ENCODE measurements around the gene ZC3H18. TPM values are rescaled to one million over a fixed set of nuclear protein-coding genes. Genes with fewer than 3 reads are reported as not detected.

The ZC3H18 gene
- total RNA-seq: 13.1 and 23.2 TPM in 2 replicates

DNA sequence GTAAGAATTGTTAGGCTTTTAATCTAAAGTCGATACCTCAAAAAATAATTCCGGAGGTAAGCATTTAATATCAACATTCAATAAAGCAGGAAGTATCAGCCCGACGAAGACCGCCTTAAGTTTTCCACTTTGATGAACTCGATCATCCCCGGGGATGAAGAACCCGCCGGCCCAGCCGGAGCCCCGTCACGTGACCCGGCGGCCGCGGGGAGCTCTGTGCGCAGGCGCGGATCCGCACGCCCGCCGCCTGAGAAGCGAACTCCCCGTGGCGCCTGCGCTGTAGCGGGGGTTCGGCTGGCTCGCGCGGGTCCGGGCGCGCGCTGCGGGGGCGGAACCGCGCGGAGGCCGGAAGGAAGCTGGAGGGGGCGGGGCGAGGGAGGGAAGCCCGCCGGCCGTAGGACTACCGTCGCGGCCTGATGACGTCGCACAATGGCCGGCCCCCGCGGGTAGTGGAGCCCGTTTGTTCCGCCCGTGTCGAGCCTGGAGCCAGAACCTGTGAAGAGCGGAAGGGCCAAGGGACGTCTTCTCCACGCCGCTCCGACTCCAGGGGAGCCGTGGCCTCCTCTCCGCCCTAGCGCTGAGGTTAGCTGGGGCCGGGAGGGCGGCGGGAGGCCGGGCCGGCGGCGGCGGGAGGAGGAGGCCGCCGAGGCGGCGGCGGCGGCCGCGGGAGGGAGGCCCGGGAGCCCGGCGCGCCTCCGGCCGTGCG is at the start of gene ZC3H18:
ZC3H18 (plus strand) TSS at position 419 of the 706 bp plus-strand sequence. CDS start 6,721 bp downstream, outside the sequence.

GRCh38 chr16:88638323-88639230 is 68.4 kb downstream of the ZC3H18 start, which contains the start of gene IL17C:
TSS of gene IL17C (plus strand) at chr16:88638572. CDS start at chr16:88638642, 70 bp downstream.

GRCh38 chr16:88650749-88651275 is 80.6 kb downstream of the ZC3H18 start, which contains the start of gene CYBA:
TSS of gene CYBA (minus strand) at chr16:88651053. CDS start at chr16:88651013, 40 bp downstream.

DNA sequence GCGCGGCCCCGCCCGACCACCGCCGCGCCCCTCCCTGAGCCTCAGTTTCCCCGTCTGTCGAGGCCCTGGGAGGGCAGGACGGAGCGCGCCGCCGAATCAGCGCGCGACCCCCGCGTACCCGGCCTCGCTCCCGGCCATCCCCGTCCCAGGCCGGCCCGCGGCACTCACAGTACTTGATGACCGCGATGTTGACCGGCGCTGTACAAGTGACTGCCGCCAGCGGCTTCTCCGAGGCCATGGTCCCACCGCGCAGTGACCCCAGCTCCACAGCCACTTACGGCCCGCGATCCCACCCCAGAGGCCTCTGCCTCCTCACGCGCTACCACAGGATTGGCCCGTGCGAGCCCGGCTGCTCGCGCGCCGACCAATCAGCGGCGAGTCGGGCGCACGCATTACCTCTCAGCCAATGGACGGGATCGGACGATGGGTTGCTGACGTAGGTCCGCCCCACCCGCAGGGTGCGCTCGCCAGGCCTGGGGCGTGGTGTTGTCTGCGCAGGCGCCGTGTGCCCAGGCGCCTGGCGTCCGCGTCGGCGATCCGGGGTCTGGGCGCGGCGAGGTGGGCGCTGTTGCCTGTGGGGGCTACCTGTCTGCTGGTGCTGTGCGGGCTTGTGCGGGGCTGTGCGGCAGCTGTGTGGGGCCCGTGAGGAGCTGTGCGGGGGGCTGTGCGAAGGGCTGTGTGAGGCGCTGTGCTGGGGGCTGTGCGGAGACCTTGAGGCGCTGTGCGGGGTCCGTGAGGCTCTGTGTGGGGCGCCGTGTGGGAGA is 92.8 kb downstream of the ZC3H18 start, which contains the start of gene MVD:
MVD (minus strand) TSS at position 249 of the 764 bp plus-strand sequence; CDS start at position 238, 11 bp downstream.

Other genes starting within 250 kb of the ZC3H18 start
- gene ZNF469, start 187.4 kb upstream of the ZC3H18 start, total RNA-seq: 4.2 and 9.4 TPM in 2 replicates
- 1.0 and 3.8 TPM in 2 replicates for gene ZFPM1, start 117.1 kb upstream of the ZC3H18 start, total RNA-seq
- gene IL17C, start 68.2 kb downstream of the ZC3H18 start, total RNA-seq: 1.3 TPM in 1 of 2 replicates, not detected in the other
- gene CYBA, start 80.7 kb downstream of the ZC3H18 start, total RNA-seq: 229 and 600 TPM in 2 replicates
- 40.2 and 140 TPM in 2 replicates for gene MVD, start 92.7 kb downstream of the ZC3H18 start, total RNA-seq
- gene SNAI3, start 116.1 kb downstream of the ZC3H18 start, total RNA-seq: 0.26 TPM in 1 of 2 replicates, not detected in the other
- 28.7 and 34.6 TPM in 2 replicates for gene RNF166, start 136.0 kb downstream of the ZC3H18 start, total RNA-seq
- 13.6 and 20.8 TPM in 2 replicates for gene CTU2, start 136.1 kb downstream of the ZC3H18 start, total RNA-seq
- gene PIEZO1, start 214.8 kb downstream of the ZC3H18 start, total RNA-seq: 63.6 and 160 TPM in 2 replicates
- gene CDT1, start 233.4 kb downstream of the ZC3H18 start, total RNA-seq: 35.5 and 36.7 TPM in 2 replicates
- gene APRT, start 241.5 kb downstream of the ZC3H18 start, total RNA-seq: 111 and 212 TPM in 2 replicates

Data from epithelial cell of alveolus of lung (primary cell).